ENCODE results near the gene SMARCB1. TPM values are rescaled to one million over a fixed set of nuclear protein-coding genes. Genes with fewer than 3 reads are reported as not detected.

Gene SMARCB1
- total RNA-seq, 4 donors from 2014 or later: 37.8 to 61.0 (median 47.7) TPM

DNA sequence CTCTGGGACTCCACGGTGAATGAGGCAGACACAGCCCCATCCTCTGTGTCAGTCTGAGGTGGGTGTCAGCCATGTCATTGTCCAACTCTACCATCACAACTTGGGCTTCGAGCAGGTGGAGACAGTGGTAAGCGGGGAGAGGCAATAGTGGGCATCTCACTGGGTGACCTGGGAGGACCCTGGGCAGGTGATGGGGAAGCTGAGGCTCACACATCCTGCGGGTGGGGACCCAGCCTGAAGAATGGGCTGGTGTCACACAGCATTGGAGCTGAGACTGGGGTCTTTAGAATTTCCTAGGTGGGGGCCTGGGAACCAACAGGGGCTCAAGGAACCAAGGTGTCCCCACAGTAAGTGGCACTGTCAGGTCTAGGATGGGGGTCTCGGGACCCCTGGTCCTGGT is 7.0 kb upstream of the SMARCB1 start:
- no peaks in the 10 kb centered on the region for H3K9me3 ChIP-seq
- H3K27me3 ChIP-seq: no peaks in the 10 kb centered on the region
- H3K4me1 ChIP-seq: peaks cover 6 to 31% (median 18%) of the 10 kb centered on the region in 3 donors
- 83 to 89% methylated on average over 4 of the region's 5 CpGs for WGBS, 2 donors
- no peak overlapping the region for H3K4me3 ChIP-seq
- intact Hi-C loops (cut with DNase I): no loop called here
- H3K36me3 ChIP-seq: no peaks in the 10 kb centered on the region
- H3K27ac ChIP-seq: no peak overlapping the region
- no peak for TF ChIP-seq POLR2A (IDR thresholded peaks at IDR 0.05)
- TF ChIP-seq CTCF (IDR thresholded peaks at IDR 0.05): no peak
- no peak for DNase-seq

DNA sequence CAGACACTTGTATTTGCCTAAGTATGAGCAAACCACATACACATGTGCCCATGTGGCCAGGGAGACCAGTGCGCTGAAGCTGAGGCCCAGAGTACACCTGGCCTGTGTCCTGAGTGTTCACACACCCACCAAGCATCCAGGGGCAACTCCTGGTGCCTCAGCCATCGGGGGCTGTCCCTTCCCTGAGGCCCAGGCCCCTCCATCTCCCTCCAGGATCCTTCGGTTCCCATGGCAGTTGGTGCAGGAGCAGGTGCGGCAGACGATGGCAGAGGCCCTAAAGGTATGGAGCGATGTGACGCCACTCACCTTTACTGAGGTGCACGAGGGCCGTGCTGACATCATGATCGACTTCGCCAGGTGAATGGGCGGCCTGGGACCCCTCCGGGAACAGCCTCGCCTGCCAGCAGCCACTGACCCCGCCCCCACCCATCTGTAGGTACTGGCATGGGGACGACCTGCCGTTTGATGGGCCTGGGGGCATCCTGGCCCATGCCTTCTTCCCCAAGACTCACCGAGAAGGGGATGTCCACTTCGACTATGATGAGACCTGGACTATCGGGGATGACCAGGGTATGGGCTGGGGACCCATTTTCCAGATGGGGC is 6.5 kb upstream of the SMARCB1 start:
- intact Hi-C loops (cut with DNase I): no loop called here
- DNase-seq: no peak
- 73% methylated on average over 9 of the region's 20 CpGs; no CpG with 5 or more reads in 1 of the 2 donors for WGBS, 2 donors
- H3K9me3 ChIP-seq: no peaks in the 10 kb centered on the region
- H3K36me3 ChIP-seq: no peaks in the 10 kb centered on the region
- H3K27me3 ChIP-seq: no peaks in the 10 kb centered on the region
- H3K4me3 ChIP-seq: no peak overlapping the region
- TF ChIP-seq CTCF (IDR thresholded peaks at IDR 0.05) (no peak), POLR2A (IDR thresholded peaks at IDR 0.05) (no peak)
- peaks cover 6 to 26% (median 13%) of the 10 kb centered on the region in 3 donors for H3K4me1 ChIP-seq
- no peak overlapping the region for H3K27ac ChIP-seq

DNA sequence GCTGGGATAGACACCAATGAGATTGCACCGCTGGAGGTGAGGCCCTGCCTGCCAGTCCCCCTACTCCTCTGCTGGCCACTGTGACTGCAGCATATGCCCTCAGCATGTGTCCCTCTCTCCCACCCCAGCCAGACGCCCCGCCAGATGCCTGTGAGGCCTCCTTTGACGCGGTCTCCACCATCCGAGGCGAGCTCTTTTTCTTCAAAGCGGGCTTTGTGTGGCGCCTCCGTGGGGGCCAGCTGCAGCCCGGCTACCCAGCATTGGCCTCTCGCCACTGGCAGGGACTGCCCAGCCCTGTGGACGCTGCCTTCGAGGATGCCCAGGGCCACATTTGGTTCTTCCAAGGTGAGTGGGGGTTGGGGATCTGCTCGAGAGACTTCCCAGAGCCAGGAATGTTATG is 5.7 kb upstream of the SMARCB1 start:
- no peak overlapping the region for H3K4me3 ChIP-seq
- no peak for DNase-seq
- intact Hi-C loops (cut with DNase I): no loop called here
- 86% methylated on average over 11 of the region's 15 CpGs; no CpG with 5 or more reads in 1 of the 2 donors for WGBS, 2 donors
- peaks cover 6 to 31% (median 13%) of the 10 kb centered on the region in 3 donors for H3K4me1 ChIP-seq
- H3K36me3 ChIP-seq: no peaks in the 10 kb centered on the region
- H3K27me3 ChIP-seq: no peaks in the 10 kb centered on the region
- peak overlapping the region in 1 of 4 donors; percentile 33 for H3K27ac ChIP-seq
- TF ChIP-seq POLR2A (IDR thresholded peaks at IDR 0.05) (no peak), CTCF (IDR thresholded peaks at IDR 0.05) (no peak)
- no peaks in the 10 kb centered on the region for H3K9me3 ChIP-seq

GRCh38 chr22:23781511-23782183 is 5.1 kb upstream of the SMARCB1 start:
- WGBS, 2 donors: 46 to 49% methylated on average over 9 to 10 of the region's 14 CpGs
- no peak for DNase-seq

More at GRCh38 chr22:23781511-23782183, 5.1 kb upstream of the SMARCB1 start:
- Histone ChIP-seq H3K36me3 (no peaks in the 10 kb centered on the region), H3K27ac (peak overlapping the region in 1 of 4 donors; percentile 33), H3K27me3 (no peaks in the 10 kb centered on the region), H3K4me3 (no peak overlapping the region), H3K9me3 (no peaks in the 10 kb centered on the region), H3K4me1 (peaks cover 11 to 36% (median 19%) of the 10 kb centered on the region in 3 donors)
- intact Hi-C loops (cut with DNase I): no loop called here
- TF ChIP-seq POLR2A (IDR thresholded peaks at IDR 0.05): no peak
- TF ChIP-seq CTCF (IDR thresholded peaks at IDR 0.05): no peak
